WTC11 (cell line): ENCODE results near the gene KLHL41. TPM values are rescaled to one million over a fixed set of nuclear protein-coding genes. Genes with fewer than 3 reads are reported as not detected.

Experiments used
- ATAC-seq: fragments of 200-7000 bp; cut with Tn5 transposase; 2 replicates; pipeline ENCODE4 v1.10.0; 2021; ENCODE audit warnings: mild to moderate bottlenecking, moderate library complexity
- CTCF ChIA-PET: fragments of 300-600 bp; sonication (Branson Sonifier 250); formaldehyde crosslinking; loops from one replicate; lab custom pipeline; 2021; ENCODE audit warnings: antibody characterized with exemption; lab: Charles Lee
- POLR2A ChIA-PET: fragments of 350-600 bp; sonication (Branson Sonifier 250); formaldehyde crosslinking; loops from one replicate; lab custom pipeline; 2021; ENCODE audit warnings: antibody characterized with exemption; lab: Charles Lee
- DNase-seq: peaks from one replicate; pipeline ENCODE4 v3.0.0; 2021; ENCODE audit warnings: low spot score
- H3K27ac Mint-ChIP-seq: 2 replicates; pipeline ENCODE4 v1.8.0; 2021; ENCODE audit warnings: mixed read lengths
- H3K27me3 Mint-ChIP-seq: 2 replicates; pipeline ENCODE4 v1.8.0; 2021; ENCODE audit warnings: low read depth, mild to moderate bottlenecking, moderate library complexity, mixed read lengths
- H3K36me3 Mint-ChIP-seq: 2 replicates; pipeline ENCODE4 v1.8.0; 2021; ENCODE audit warnings: mixed read lengths
- H3K4me1 Mint-ChIP-seq: 2 replicates; pipeline ENCODE4 v1.8.0; 2022; ENCODE audit warnings: mixed read lengths
- H3K4me3 Mint-ChIP-seq: 2 replicates; pipeline ENCODE4 v1.8.0; 2021; ENCODE audit warnings: mild to moderate bottlenecking, moderate library complexity, mixed read lengths
- H3K9me3 Mint-ChIP-seq: 2 replicates; pipeline ENCODE4 v1.8.0; 2021; ENCODE audit warnings: mixed read lengths
- CBFB ChIP-seq: sonication (generic); formaldehyde crosslinking; IDR thresholded peaks from 2 replicates; pipeline ENCODE4 v1.8.1; 2022; ENCODE audit warnings: mild to moderate bottlenecking, low read depth, missing genetic modification reagents
- CREB1 ChIP-seq: sonication (generic); formaldehyde crosslinking; IDR thresholded peaks from 2 replicates; pipeline ENCODE4 v1.8.0; 2023; ENCODE audit warnings: mild to moderate bottlenecking, missing genetic modification reagents
- E2F5 ChIP-seq: sonication (generic); formaldehyde crosslinking; IDR thresholded peaks from 2 replicates; pipeline ENCODE4 v1.8.1; 2022; ENCODE audit warnings: mild to moderate bottlenecking, moderate library complexity, missing genetic modification reagents
- ETV6 ChIP-seq: sonication (generic); formaldehyde crosslinking; IDR thresholded peaks from 2 replicates; pipeline ENCODE4 v1.8.1; 2022; ENCODE audit warnings: mild to moderate bottlenecking, missing genetic modification reagents
- FOXK1 ChIP-seq: sonication (generic); formaldehyde crosslinking; IDR thresholded peaks from 2 replicates; pipeline ENCODE4 v1.8.0; 2022; ENCODE audit warnings: mild to moderate bottlenecking, moderate library complexity, missing genetic modification reagents
- GABPB1 ChIP-seq: sonication (generic); formaldehyde crosslinking; IDR thresholded peaks from 2 replicates; pipeline ENCODE4 v1.8.1; 2023; ENCODE audit warnings: mild to moderate bottlenecking, missing genetic modification reagents
- HMGXB4 ChIP-seq: sonication (generic); formaldehyde crosslinking; IDR thresholded peaks from 2 replicates; pipeline ENCODE4 v1.8.1; 2023; ENCODE audit warnings: mild to moderate bottlenecking, moderate library complexity, missing genetic modification reagents
- IRF2 ChIP-seq: sonication (generic); formaldehyde crosslinking; IDR thresholded peaks from 2 replicates; pipeline ENCODE4 v1.8.0; 2022; ENCODE audit warnings: low read depth, missing genetic modification reagents, borderline replicate concordance
- NR1H2 ChIP-seq: sonication (generic); formaldehyde crosslinking; IDR thresholded peaks from 2 replicates; pipeline ENCODE4 v1.9.0; 2021; ENCODE audit warnings: mild to moderate bottlenecking, moderate library complexity, missing genetic modification reagents
- PREB ChIP-seq: sonication (generic); formaldehyde crosslinking; IDR thresholded peaks from 2 replicates; pipeline ENCODE4 v1.8.1; 2022; ENCODE audit warnings: mild to moderate bottlenecking, missing genetic modification reagents, moderate library complexity, borderline replicate concordance
- RELA ChIP-seq: sonication (generic); formaldehyde crosslinking; IDR thresholded peaks from 2 replicates; pipeline ENCODE4 v1.8.1; 2022; ENCODE audit warnings: missing genetic modification reagents, mild to moderate bottlenecking, borderline replicate concordance
- SMAD4 ChIP-seq: sonication (generic); formaldehyde crosslinking; IDR thresholded peaks from 2 replicates; pipeline ENCODE4 v1.8.0; 2022; ENCODE audit warnings: mild to moderate bottlenecking, missing genetic modification reagents
- SOX15 ChIP-seq: fragments of 250-450 bp; sonication (Bioruptor Pico); IDR thresholded peaks from 2 replicates; pipeline ENCODE4 v1.9.0; 2021; ENCODE audit warnings: mild to moderate bottlenecking
- SP1 ChIP-seq: sonication (generic); formaldehyde crosslinking; conservative IDR thresholded peaks from 2 replicates; pipeline ENCODE4 v1.8.1; 2022; ENCODE audit warnings: missing genetic modification reagents
- STAT6 ChIP-seq: sonication (generic); formaldehyde crosslinking; conservative IDR thresholded peaks from 2 replicates; pipeline ENCODE4 v1.8.1; 2023; ENCODE audit warnings: mild to moderate bottlenecking, low read depth, missing genetic modification reagents, moderate library complexity
- TP53 ChIP-seq: sonication (generic); formaldehyde crosslinking; IDR thresholded peaks from 2 replicates; pipeline ENCODE4 v1.8.1; 2023; ENCODE audit warnings: mild to moderate bottlenecking, missing genetic modification reagents
- ZNF121 ChIP-seq: sonication (generic); formaldehyde crosslinking; IDR thresholded peaks from 2 replicates; pipeline ENCODE4 v1.8.0; 2023; ENCODE audit warnings: missing genetic modification reagents
- ZNF317 ChIP-seq: sonication (generic); formaldehyde crosslinking; IDR thresholded peaks from 2 replicates; pipeline ENCODE4 v1.8.1; 2023; ENCODE audit warnings: low read depth, mild to moderate bottlenecking, moderate library complexity, missing genetic modification reagents, borderline replicate concordance
- total RNA-seq: library from RNA; stranded (reverse); gene quantifications from 3 replicates; pipeline ENCODE4 v1.2.3, GENCODE V29; 2021
- TF ChIP-seq, protein P1 (sequence below): sonication (generic); formaldehyde crosslinking; IDR thresholded peaks from 2 replicates; pipeline ENCODE4 v1.8.1; 2022; ENCODE audit warnings: low read depth, mild to moderate bottlenecking, moderate library complexity, missing genetic modification reagents, borderline replicate concordance
- TF ChIP-seq, protein P2 (sequence below): fragments of 250-450 bp; sonication (Bioruptor Pico); IDR thresholded peaks from 2 replicates; pipeline ENCODE4 v1.9.0; 2021; ENCODE audit warnings: mild to moderate bottlenecking, borderline replicate concordance
- TF ChIP-seq, protein P3 (sequence below): sonication (generic); formaldehyde crosslinking; IDR thresholded peaks from 2 replicates; pipeline ENCODE4 v1.8.1; 2023; ENCODE audit warnings: mild to moderate bottlenecking, missing genetic modification reagents, moderate library complexity

The KLHL41 gene
- total RNA-seq, 1 experiment from 2014 or later: not detected

- no peak for TF ChIP-seq TP53 (CRISPR knock-in tag)
- TF ChIP-seq ZNF317 (CRISPR knock-in tag): no peak
- no peak for TF ChIP-seq ETV6 (CRISPR knock-in tag)
- ATAC-seq: no peak
- Mint-ChIP-seq H3K9me3 (no peaks in the 10 kb centered on the region), H3K36me3 (no peaks in the 10 kb centered on the region; the same call in 1 of the 2 replicates), H3K27me3 (no peaks in the 10 kb centered on the region), H3K27ac (no peak overlapping the region), H3K4me3 (no peak overlapping the region), H3K4me1 (no peaks in the 10 kb centered on the region)
- POLR2A ChIA-PET: no interaction called here
- CTCF ChIA-PET: no interaction called here
- DNase-seq: no peak
Observed at GRCh38 chr2:169523681-169524080, 14.2 kb downstream of the KLHL41 start.

DNA sequence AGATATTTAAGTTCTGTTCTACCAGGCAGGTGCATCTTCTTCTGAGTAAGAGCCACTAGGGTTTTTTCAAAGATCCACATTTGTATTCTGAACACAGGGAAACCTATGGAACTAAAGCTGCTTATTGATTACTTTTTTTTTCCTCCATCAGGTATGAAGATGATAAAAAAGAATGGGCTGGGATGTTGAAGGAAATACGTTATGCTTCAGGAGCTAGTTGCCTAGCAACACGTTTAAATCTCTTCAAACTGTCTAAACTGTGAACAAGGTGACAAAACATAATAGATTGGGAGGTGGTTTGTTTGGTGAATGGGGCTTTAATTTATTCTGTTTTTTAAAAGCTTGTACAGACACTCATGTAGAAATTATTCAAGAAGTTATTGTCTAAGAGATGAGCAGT is 15.9 kb downstream of the KLHL41 start:
- Mint-ChIP-seq H3K27ac (no peak overlapping the region), H3K9me3 (no peaks in the 10 kb centered on the region), H3K4me3 (no peak overlapping the region)
- TF ChIP-seq CREB1 (CRISPR knock-in tag) (no peak), ZNF121 (no peak), STAT6 (CRISPR knock-in tag) (no peak), SMAD4 (no peak), RELA (CRISPR knock-in tag) (no peak), HMGXB4 (no peak), GABPB1 (no peak), SP1 (CRISPR knock-in tag) (no peak), FOXK1 (CRISPR knock-in tag) (no peak), E2F5 (CRISPR knock-in tag) (no peak), CBFB (no peak)
- TF ChIP-seq, all 79 proteins: peak for 0
- Mint-ChIP-seq H3K4me1 (no peaks in the 10 kb centered on the region), H3K27me3 (no peaks in the 10 kb centered on the region), H3K36me3 (peaks cover 7% of the 10 kb centered on the region)
- CTCF ChIA-PET: interaction anchor here (0.7 kb wide), 1 partner anchor 73 kb away, joined by 9 read pairs; no protein-coding TSS in a partner anchor
- DNase-seq: no peak
- POLR2A ChIA-PET: no interaction called here
- no peak for ATAC-seq

- Mint-ChIP-seq H3K9me3 (no peaks in the 10 kb centered on the region), H3K4me1 (no peaks in the 10 kb centered on the region), H3K27me3 (no peaks in the 10 kb centered on the region), H3K36me3 (peaks cover 10% of the 10 kb centered on the region), H3K4me3 (no peak overlapping the region), H3K27ac (no peak overlapping the region)
- ChIA-PET POLR2A (no interaction called here), CTCF (no interaction called here)
- ATAC-seq (no peak), DNase-seq (no peak)
- no peak for TF ChIP-seq IRF2 (CRISPR knock-in tag)
- TF ChIP-seq, protein P1, sequence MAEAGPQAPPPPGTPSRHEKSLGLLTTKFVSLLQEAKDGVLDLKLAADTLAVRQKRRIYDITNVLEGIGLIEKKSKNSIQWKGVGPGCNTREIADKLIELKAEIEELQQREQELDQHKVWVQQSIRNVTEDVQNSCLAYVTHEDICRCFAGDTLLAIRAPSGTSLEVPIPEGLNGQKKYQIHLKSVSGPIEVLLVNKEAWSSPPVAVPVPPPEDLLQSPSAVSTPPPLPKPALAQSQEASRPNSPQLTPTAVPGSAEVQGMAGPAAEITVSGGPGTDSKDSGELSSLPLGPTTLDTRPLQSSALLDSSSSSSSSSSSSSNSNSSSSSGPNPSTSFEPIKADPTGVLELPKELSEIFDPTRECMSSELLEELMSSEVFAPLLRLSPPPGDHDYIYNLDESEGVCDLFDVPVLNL: no peak
- no peak for TF ChIP-seq PREB (CRISPR knock-in tag)
- TF ChIP-seq, protein P2, sequence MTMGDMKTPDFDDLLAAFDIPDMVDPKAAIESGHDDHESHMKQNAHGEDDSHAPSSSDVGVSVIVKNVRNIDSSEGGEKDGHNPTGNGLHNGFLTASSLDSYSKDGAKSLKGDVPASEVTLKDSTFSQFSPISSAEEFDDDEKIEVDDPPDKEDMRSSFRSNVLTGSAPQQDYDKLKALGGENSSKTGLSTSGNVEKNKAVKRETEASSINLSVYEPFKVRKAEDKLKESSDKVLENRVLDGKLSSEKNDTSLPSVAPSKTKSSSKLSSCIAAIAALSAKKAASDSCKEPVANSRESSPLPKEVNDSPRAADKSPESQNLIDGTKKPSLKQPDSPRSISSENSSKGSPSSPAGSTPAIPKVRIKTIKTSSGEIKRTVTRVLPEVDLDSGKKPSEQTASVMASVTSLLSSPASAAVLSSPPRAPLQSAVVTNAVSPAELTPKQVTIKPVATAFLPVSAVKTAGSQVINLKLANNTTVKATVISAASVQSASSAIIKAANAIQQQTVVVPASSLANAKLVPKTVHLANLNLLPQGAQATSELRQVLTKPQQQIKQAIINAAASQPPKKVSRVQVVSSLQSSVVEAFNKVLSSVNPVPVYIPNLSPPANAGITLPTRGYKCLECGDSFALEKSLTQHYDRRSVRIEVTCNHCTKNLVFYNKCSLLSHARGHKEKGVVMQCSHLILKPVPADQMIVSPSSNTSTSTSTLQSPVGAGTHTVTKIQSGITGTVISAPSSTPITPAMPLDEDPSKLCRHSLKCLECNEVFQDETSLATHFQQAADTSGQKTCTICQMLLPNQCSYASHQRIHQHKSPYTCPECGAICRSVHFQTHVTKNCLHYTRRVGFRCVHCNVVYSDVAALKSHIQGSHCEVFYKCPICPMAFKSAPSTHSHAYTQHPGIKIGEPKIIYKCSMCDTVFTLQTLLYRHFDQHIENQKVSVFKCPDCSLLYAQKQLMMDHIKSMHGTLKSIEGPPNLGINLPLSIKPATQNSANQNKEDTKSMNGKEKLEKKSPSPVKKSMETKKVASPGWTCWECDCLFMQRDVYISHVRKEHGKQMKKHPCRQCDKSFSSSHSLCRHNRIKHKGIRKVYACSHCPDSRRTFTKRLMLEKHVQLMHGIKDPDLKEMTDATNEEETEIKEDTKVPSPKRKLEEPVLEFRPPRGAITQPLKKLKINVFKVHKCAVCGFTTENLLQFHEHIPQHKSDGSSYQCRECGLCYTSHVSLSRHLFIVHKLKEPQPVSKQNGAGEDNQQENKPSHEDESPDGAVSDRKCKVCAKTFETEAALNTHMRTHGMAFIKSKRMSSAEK (CRISPR knock-in tag): no peak
- no peak for TF ChIP-seq SOX15 (CRISPR knock-in tag)
- TF ChIP-seq, protein P3, sequence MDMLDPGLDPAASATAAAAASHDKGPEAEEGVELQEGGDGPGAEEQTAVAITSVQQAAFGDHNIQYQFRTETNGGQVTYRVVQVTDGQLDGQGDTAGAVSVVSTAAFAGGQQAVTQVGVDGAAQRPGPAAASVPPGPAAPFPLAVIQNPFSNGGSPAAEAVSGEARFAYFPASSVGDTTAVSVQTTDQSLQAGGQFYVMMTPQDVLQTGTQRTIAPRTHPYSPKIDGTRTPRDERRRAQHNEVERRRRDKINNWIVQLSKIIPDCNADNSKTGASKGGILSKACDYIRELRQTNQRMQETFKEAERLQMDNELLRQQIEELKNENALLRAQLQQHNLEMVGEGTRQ (CRISPR knock-in tag): no peak
- no peak for TF ChIP-seq NR1H2
- no peak for TF ChIP-seq GABPB1
Observed at GRCh38 chr2:169526451-169526850, 16.9 kb downstream of the KLHL41 start.
